Peyer's patch (tissue), 4 donors: ENCODE measurements around the gene WWP2.

Experiments used
- POLR2A ChIP-seq, 2 donors: fragments of 450-650 bp; IDR thresholded peaks; one replicate each; pipeline ENCODE4 v1.5.1; 2017; ENCODE audit warnings: antibody characterized with exemption in 2 of 2, mild to moderate bottlenecking in 2 of 2, moderate library complexity in 2 of 2
- TF ChIP-seq, protein P1 (sequence below), 6 experiments: fragments of 450-650 bp in 4 of 6; fragments of 200-600 bp in 2 of 6; sonication (generic) in 1 of 6; IDR thresholded peaks; one replicate each; pipeline ENCODE4 v1.5.1; 2017 to 2019; ENCODE audit warnings: antibody characterized with exemption in 6 of 6, mild to moderate bottlenecking in 3 of 6, moderate library complexity in 1 of 6

DNA sequence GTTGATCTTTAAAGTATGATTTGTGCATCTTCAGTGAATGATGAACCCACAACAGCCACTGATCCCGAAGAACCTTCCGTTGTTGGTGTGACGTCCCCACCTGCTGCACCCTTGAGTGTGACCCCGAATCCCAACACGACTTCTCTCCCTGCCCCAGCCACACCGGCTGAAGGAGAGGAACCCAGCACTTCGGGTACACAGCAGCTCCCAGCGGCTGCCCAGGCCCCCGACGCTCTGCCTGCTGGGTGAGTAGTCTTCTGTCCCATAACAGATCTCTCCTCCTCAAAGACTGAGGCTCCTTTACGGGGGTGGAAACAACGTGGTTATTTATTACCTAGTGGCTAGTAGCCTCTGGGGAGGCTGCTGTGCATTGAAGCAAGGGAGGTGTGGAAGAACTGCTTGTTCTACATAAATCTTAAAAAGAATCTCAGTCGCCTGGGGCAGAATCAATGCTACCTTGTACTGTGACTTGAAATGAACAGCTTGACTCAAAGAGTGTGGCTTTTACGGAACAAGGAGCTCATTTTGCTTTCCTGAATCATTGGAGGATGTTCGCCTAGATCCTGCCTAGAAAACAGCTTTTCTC, 126.0 kb downstream of the WWP2 start:
- TF ChIP-seq, protein P1, sequence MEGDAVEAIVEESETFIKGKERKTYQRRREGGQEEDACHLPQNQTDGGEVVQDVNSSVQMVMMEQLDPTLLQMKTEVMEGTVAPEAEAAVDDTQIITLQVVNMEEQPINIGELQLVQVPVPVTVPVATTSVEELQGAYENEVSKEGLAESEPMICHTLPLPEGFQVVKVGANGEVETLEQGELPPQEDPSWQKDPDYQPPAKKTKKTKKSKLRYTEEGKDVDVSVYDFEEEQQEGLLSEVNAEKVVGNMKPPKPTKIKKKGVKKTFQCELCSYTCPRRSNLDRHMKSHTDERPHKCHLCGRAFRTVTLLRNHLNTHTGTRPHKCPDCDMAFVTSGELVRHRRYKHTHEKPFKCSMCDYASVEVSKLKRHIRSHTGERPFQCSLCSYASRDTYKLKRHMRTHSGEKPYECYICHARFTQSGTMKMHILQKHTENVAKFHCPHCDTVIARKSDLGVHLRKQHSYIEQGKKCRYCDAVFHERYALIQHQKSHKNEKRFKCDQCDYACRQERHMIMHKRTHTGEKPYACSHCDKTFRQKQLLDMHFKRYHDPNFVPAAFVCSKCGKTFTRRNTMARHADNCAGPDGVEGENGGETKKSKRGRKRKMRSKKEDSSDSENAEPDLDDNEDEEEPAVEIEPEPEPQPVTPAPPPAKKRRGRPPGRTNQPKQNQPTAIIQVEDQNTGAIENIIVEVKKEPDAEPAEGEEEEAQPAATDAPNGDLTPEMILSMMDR (IDR thresholded peaks at IDR 0.05): no peak
- no peak for TF ChIP-seq POLR2A (IDR thresholded peaks at IDR 0.05)
